DMS79 treated with DMSO at 0.1 percent for 48 hours (cell line): ENCODE results near the gene SLC6A9.

Source experiments
- DNase-seq: peaks from one replicate; lab custom pipeline; 2025; lab: John Stamatoyannopoulos, UW

SLC6A9 gene

GRCh38 chr1:44002165-44002564 is 29.1 kb downstream of the SLC6A9 start:
- no peak for DNase-seq

GRCh38 chr1:44000122-44000665 is 31.1 kb downstream of the SLC6A9 start:
- DNase-seq = no peak

- no peak for DNase-seq
Observed at GRCh38 chr1:43999455-43999854, 31.8 kb downstream of the SLC6A9 start.

GRCh38 chr1:43998000-43998378 is 33.3 kb downstream of the SLC6A9 start:
- DNase-seq = no peak

GRCh38 chr1:43997295-43997999 is 33.8 kb downstream of the SLC6A9 start:
- DNase-seq = no peak

GRCh38 chr1:43996733-43997115 is 34.5 kb downstream of the SLC6A9 start:
- DNase-seq = no peak

GRCh38 chr1:43995984-43996732 is 35.1 kb downstream of the SLC6A9 start:
- no peak for DNase-seq

- no peak for DNase-seq
Observed at GRCh38 chr1:43994794-43995790, 36.2 kb downstream of the SLC6A9 start.

GRCh38 chr1:43994071-43994470 is 37.2 kb downstream of the SLC6A9 start:
- DNase-seq = no peak

- no peak for DNase-seq
Observed at GRCh38 chr1:43993206-43993914, 37.9 kb downstream of the SLC6A9 start.

- DNase-seq = peak; percentile 81
Observed at GRCh38 chr1:43992232-43992995, 38.8 kb downstream of the SLC6A9 start.

- DNase-seq = peak; percentile 88
Observed at GRCh38 chr1:43991476-43992231, 39.6 kb downstream of the SLC6A9 start, which contains the start of gene CCDC24. Gene CCDC24 (plus strand): TSS chr1:43991599. CDS start chr1:43991879, 280 bp downstream.

GRCh38 chr1:43991200-43991475 is 40.1 kb downstream of the SLC6A9 start:
- DNase-seq = no peak

- no peak for DNase-seq
Observed at GRCh38 chr1:43990271-43991199, 40.7 kb downstream of the SLC6A9 start.

GRCh38 chr1:43987159-43987902 is 43.9 kb downstream of the SLC6A9 start:
- DNase-seq = no peak

- no peak for DNase-seq
Observed at GRCh38 chr1:43986712-43987111, 44.5 kb downstream of the SLC6A9 start.

GRCh38 chr1:43985984-43986595 is 45.2 kb downstream of the SLC6A9 start:
- no peak for DNase-seq

- DNase-seq = no peak
Observed at GRCh38 chr1:43984855-43985254, 46.4 kb downstream of the SLC6A9 start.
